OCI-LY3 (cell line): Measurements from ENCODE around the gene CD300LF.

Experiments used
- CTCF ChIP-seq: fragments of 200-600, 300-600 bp; sonication (generic); IDR thresholded peaks from 2 replicates; pipeline ENCODE4 v1.5.1; 2014; ENCODE audit warnings: antibody characterized with exemption, low read length, low read depth
- EZH2phosphoT487 ChIP-seq: fragments of 200-600 bp; shearing (Covaris generic); IDR thresholded peaks from 2 replicates; pipeline ENCODE4 v1.6.1; 2018; ENCODE audit warnings: antibody characterized with exemption, mixed run types, low read depth

GRCh38 chr17:74745548-74746177 is 32.9 kb upstream of the CD300LF start:
- TF ChIP-seq CTCF (no peak), EZH2phosphoT487 (no peak)
